ENCODE results near the gene IL36B. TPM values are rescaled to one million over a fixed set of nuclear protein-coding genes. Genes with fewer than 3 reads are reported as not detected.

The IL36B gene
- total RNA-seq, 1 donor from 2014 or later = not detected

- H3K27me3 Mint-ChIP-seq (ENCODE audit: unreplicated experiment) = peaks cover 49% of the 10 kb centered on the region
- H3K4me1 Mint-ChIP-seq (ENCODE audit: unreplicated experiment) = no peaks in the 10 kb centered on the region
- H3K27ac Mint-ChIP-seq (ENCODE audit: unreplicated experiment) = no peak overlapping the region
- TF ChIP-seq CTCF (IDR thresholded peaks at IDR 0.05) = no peak
- no peak for DNase-seq (ENCODE audit: extremely low spot score, unreplicated experiment)
- no peaks in the 10 kb centered on the region for H3K36me3 Mint-ChIP-seq (ENCODE audit: unreplicated experiment)
- H3K9me3 Mint-ChIP-seq (ENCODE audit: unreplicated experiment) = no peaks in the 10 kb centered on the region
- no peak overlapping the region for H3K4me3 Mint-ChIP-seq (ENCODE audit: unreplicated experiment)
These were observed 40.0 kb downstream of the IL36B start for GRCh38 chr2:113012436-113013335.

GRCh38 chr2:113011108-113011507 is 41.6 kb downstream of the IL36B start:
- H3K36me3 Mint-ChIP-seq (ENCODE audit: unreplicated experiment) = no peaks in the 10 kb centered on the region

GRCh38 chr2:113010088-113010487 is 42.6 kb downstream of the IL36B start:
- H3K4me3 Mint-ChIP-seq (ENCODE audit: unreplicated experiment) = no peak overlapping the region
- no peak for TF ChIP-seq CTCF (IDR thresholded peaks at IDR 0.05)
- no peaks in the 10 kb centered on the region for H3K4me1 Mint-ChIP-seq (ENCODE audit: unreplicated experiment)
- no peaks in the 10 kb centered on the region for H3K36me3 Mint-ChIP-seq (ENCODE audit: unreplicated experiment)
- peaks cover 60% of the 10 kb centered on the region for H3K27me3 Mint-ChIP-seq (ENCODE audit: unreplicated experiment)
- DNase-seq (ENCODE audit: extremely low spot score, unreplicated experiment) = no peak
- no peaks in the 10 kb centered on the region for H3K9me3 Mint-ChIP-seq (ENCODE audit: unreplicated experiment)
- no peak overlapping the region for H3K27ac Mint-ChIP-seq (ENCODE audit: unreplicated experiment)

More at GRCh38 chr2:113011108-113011507, 41.6 kb downstream of the IL36B start:
- no peaks in the 10 kb centered on the region for H3K9me3 Mint-ChIP-seq (ENCODE audit: unreplicated experiment)
- DNase-seq (ENCODE audit: extremely low spot score, unreplicated experiment) = no peak
- H3K27ac Mint-ChIP-seq (ENCODE audit: unreplicated experiment) = no peak overlapping the region
- no peaks in the 10 kb centered on the region for H3K4me1 Mint-ChIP-seq (ENCODE audit: unreplicated experiment)
- peaks cover 52% of the 10 kb centered on the region for H3K27me3 Mint-ChIP-seq (ENCODE audit: unreplicated experiment)
- H3K4me3 Mint-ChIP-seq (ENCODE audit: unreplicated experiment) = no peak overlapping the region
- TF ChIP-seq CTCF (IDR thresholded peaks at IDR 0.05) = no peak

- peaks cover 59% of the 10 kb centered on the region for H3K27me3 Mint-ChIP-seq (ENCODE audit: unreplicated experiment)
- no peaks in the 10 kb centered on the region for H3K9me3 Mint-ChIP-seq (ENCODE audit: unreplicated experiment)
- H3K36me3 Mint-ChIP-seq (ENCODE audit: unreplicated experiment) = no peaks in the 10 kb centered on the region
- H3K27ac Mint-ChIP-seq (ENCODE audit: unreplicated experiment) = no peak overlapping the region
- no peaks in the 10 kb centered on the region for H3K4me1 Mint-ChIP-seq (ENCODE audit: unreplicated experiment)
- no peak overlapping the region for H3K4me3 Mint-ChIP-seq (ENCODE audit: unreplicated experiment)
- TF ChIP-seq CTCF (IDR thresholded peaks at IDR 0.05) = no peak
- no peak for DNase-seq (ENCODE audit: extremely low spot score, unreplicated experiment)
These were observed 43.0 kb downstream of the IL36B start for GRCh38 chr2:113009622-113010021.

DNA sequence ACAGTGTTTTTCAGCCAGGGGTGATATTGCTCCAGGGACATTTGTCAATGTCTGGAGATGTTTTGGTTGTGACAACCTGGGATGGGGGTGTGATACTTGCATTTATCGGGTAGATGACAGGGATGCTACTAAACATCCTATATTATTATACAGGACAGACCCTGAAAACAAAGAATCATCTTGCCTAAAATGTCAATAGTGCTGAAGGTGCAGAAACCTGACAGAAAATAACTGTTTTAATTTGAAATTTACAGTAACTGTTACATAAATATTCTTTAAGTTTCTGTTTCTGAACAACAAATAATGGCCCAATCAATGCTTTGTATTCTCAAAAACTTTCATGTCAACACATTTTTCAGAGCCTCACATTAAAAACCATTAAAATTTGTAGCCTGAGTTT is 45.4 kb downstream of the IL36B start:
- TF ChIP-seq CTCF (IDR thresholded peaks at IDR 0.05) = no peak
- no peak overlapping the region for H3K4me3 Mint-ChIP-seq (ENCODE audit: unreplicated experiment)
- H3K27ac Mint-ChIP-seq (ENCODE audit: unreplicated experiment) = no peak overlapping the region
- H3K27me3 Mint-ChIP-seq (ENCODE audit: unreplicated experiment) = peaks cover 51% of the 10 kb centered on the region
- H3K4me1 Mint-ChIP-seq (ENCODE audit: unreplicated experiment) = no peaks in the 10 kb centered on the region
- no peaks in the 10 kb centered on the region for H3K36me3 Mint-ChIP-seq (ENCODE audit: unreplicated experiment)
- H3K9me3 Mint-ChIP-seq (ENCODE audit: unreplicated experiment) = no peaks in the 10 kb centered on the region
- no peak for DNase-seq (ENCODE audit: extremely low spot score, unreplicated experiment)
